ENCODE results near the gene CBL.

CBL gene

GRCh38 chr11:119168471-119169281 is 37.5 kb upstream of the CBL start, which contains the start of gene NLRX1:
TSS of gene NLRX1 (plus strand) at chr11:119168725. CDS start at chr11:119171404, 2,679 bp downstream.
- FAIRE-seq: peak; percentile 78
- peak; percentile 97 for DNase-seq (ENCODE audit: insufficient read length, low spot score)
- TF ChIP-seq POLR2A (IDR thresholded peaks at IDR 0.05; ENCODE audit: low read depth, low read length): peak; percentile 35; the same call in 1 of the 2 replicates
- TF ChIP-seq POU2F2 (IDR thresholded peaks at IDR 0.05; ENCODE audit: low read depth, low read length): no peak
- peak; percentile 18; the same call in 1 of the 2 replicates for TF ChIP-seq TAF1 (IDR thresholded peaks at IDR 0.05; ENCODE audit: low read depth, low read length)

- DNase-seq (ENCODE audit: insufficient read length, low spot score): peak; percentile 52
- no peak for TF ChIP-seq PAX5 (IDR thresholded peaks at IDR 0.05; ENCODE audit: insufficient read depth, low read length, severe bottlenecking)
- TF ChIP-seq TAF1 (IDR thresholded peaks at IDR 0.05; ENCODE audit: low read depth, low read length): no peak
- TF ChIP-seq POLR2A (IDR thresholded peaks at IDR 0.05; ENCODE audit: low read depth, low read length): no peak
- no peak for TF ChIP-seq SPI1 (IDR thresholded peaks at IDR 0.05; ENCODE audit: low read depth, low read length)
- no peak for TF ChIP-seq POLR2AphosphoS5 (IDR thresholded peaks at IDR 0.05; ENCODE audit: low read depth, low read length)
- TF ChIP-seq POU2F2 (IDR thresholded peaks at IDR 0.05; ENCODE audit: low read depth, low read length): no peak
- FAIRE-seq: no peak
Measured at GRCh38 chr11:119169282-119169719, 36.8 kb upstream of the CBL start.

DNA sequence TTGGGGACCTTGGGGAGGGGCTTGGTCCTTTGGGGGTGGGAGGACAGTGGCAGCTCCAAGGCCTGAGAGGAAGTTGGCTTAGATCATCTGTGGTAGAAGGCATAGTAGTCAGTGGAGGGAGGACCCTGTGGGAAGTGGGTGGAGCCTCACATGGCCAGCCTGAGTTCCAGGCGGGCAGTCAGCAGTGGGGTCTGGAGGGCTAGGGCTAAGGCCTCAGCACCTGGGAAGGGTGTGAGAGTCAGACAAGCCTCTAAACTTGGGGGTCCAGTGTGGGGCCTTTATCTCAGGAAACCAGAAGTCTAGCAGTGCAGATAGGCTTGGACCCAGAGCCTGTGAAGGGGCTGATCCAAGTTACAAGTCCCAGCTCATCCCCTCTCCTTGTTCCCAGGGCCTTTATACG is 33.6 kb upstream of the CBL start:
- no peak for FAIRE-seq
- TF ChIP-seq POLR2A (IDR thresholded peaks at IDR 0.05; ENCODE audit: low read depth, low read length) (no peak), SPI1 (IDR thresholded peaks at IDR 0.05; ENCODE audit: low read depth, low read length) (0 out of 2 replicates have a peak, but pooled peaks have one; percentile 4)
- DNase-seq (ENCODE audit: insufficient read length, low spot score): no peak

- FAIRE-seq: no peak
- no peak for DNase-seq (ENCODE audit: insufficient read length, low spot score)
- TF ChIP-seq PAX5 (IDR thresholded peaks at IDR 0.05; ENCODE audit: insufficient read depth, low read length, severe bottlenecking): no peak
Measured at GRCh38 chr11:119173453-119173852, 32.7 kb upstream of the CBL start.

- TF ChIP-seq TAF1 (IDR thresholded peaks at IDR 0.05; ENCODE audit: low read depth, low read length) (no peak), POU2F2 (IDR thresholded peaks at IDR 0.05; ENCODE audit: low read depth, low read length) (no peak), SPI1 (IDR thresholded peaks at IDR 0.05; ENCODE audit: low read depth, low read length) (no peak), POLR2A (IDR thresholded peaks at IDR 0.05; ENCODE audit: low read depth, low read length) (no peak), PAX5 (IDR thresholded peaks at IDR 0.05; ENCODE audit: insufficient read depth, low read length, severe bottlenecking) (no peak), POLR2AphosphoS5 (IDR thresholded peaks at IDR 0.05; ENCODE audit: low read depth, low read length) (no peak)
- FAIRE-seq: no peak
- no peak for DNase-seq (ENCODE audit: insufficient read length, low spot score)
Measured at GRCh38 chr11:119175493-119176077, 30.6 kb upstream of the CBL start.

GRCh38 chr11:119178166-119178680 is 27.9 kb upstream of the CBL start:
- DNase-seq (ENCODE audit: insufficient read length, low spot score) (no peak), FAIRE-seq (no peak)
- no peak for TF ChIP-seq SPI1 (IDR thresholded peaks at IDR 0.05; ENCODE audit: low read depth, low read length)
- TF ChIP-seq POU2F2 (IDR thresholded peaks at IDR 0.05; ENCODE audit: low read depth, low read length): no peak
- no peak for TF ChIP-seq POLR2AphosphoS5 (IDR thresholded peaks at IDR 0.05; ENCODE audit: low read depth, low read length)
- no peak for TF ChIP-seq TAF1 (IDR thresholded peaks at IDR 0.05; ENCODE audit: low read depth, low read length)
- no peak for TF ChIP-seq POLR2A (IDR thresholded peaks at IDR 0.05; ENCODE audit: low read depth, low read length)
- no peak for TF ChIP-seq PAX5 (IDR thresholded peaks at IDR 0.05; ENCODE audit: insufficient read depth, low read length, severe bottlenecking)

- FAIRE-seq (no peak), DNase-seq (ENCODE audit: insufficient read length, low spot score) (no peak)
- TF ChIP-seq SPI1 (IDR thresholded peaks at IDR 0.05; ENCODE audit: low read depth, low read length): no peak
- no peak for TF ChIP-seq PAX5 (IDR thresholded peaks at IDR 0.05; ENCODE audit: insufficient read depth, low read length, severe bottlenecking)
- no peak for TF ChIP-seq POU2F2 (IDR thresholded peaks at IDR 0.05; ENCODE audit: low read depth, low read length)
- TF ChIP-seq TAF1 (IDR thresholded peaks at IDR 0.05; ENCODE audit: low read depth, low read length): no peak
- no peak for TF ChIP-seq POLR2A (IDR thresholded peaks at IDR 0.05; ENCODE audit: low read depth, low read length)
- no peak for TF ChIP-seq POLR2AphosphoS5 (IDR thresholded peaks at IDR 0.05; ENCODE audit: low read depth, low read length)
Measured at GRCh38 chr11:119179342-119179741, 26.8 kb upstream of the CBL start.

GRCh38 chr11:119179983-119180382 is 26.2 kb upstream of the CBL start:
- no peak for DNase-seq (ENCODE audit: insufficient read length, low spot score)
- FAIRE-seq: no peak
- TF ChIP-seq POLR2A (IDR thresholded peaks at IDR 0.05; ENCODE audit: low read depth, low read length): no peak
- TF ChIP-seq POU2F2 (IDR thresholded peaks at IDR 0.05; ENCODE audit: low read depth, low read length): no peak
- no peak for TF ChIP-seq PAX5 (IDR thresholded peaks at IDR 0.05; ENCODE audit: insufficient read depth, low read length, severe bottlenecking)
- no peak for TF ChIP-seq POLR2AphosphoS5 (IDR thresholded peaks at IDR 0.05; ENCODE audit: low read depth, low read length)
- TF ChIP-seq TAF1 (IDR thresholded peaks at IDR 0.05; ENCODE audit: low read depth, low read length): no peak
- TF ChIP-seq SPI1 (IDR thresholded peaks at IDR 0.05; ENCODE audit: low read depth, low read length): no peak

GRCh38 chr11:119180729-119181676 is 25.1 kb upstream of the CBL start:
- DNase-seq (ENCODE audit: insufficient read length, low spot score) (no peak), FAIRE-seq (no peak)
- TF ChIP-seq POU2F2 (IDR thresholded peaks at IDR 0.05; ENCODE audit: low read depth, low read length) (no peak), PAX5 (IDR thresholded peaks at IDR 0.05; ENCODE audit: insufficient read depth, low read length, severe bottlenecking) (no peak), TAF1 (IDR thresholded peaks at IDR 0.05; ENCODE audit: low read depth, low read length) (no peak), SPI1 (IDR thresholded peaks at IDR 0.05; ENCODE audit: low read depth, low read length) (no peak), POLR2AphosphoS5 (IDR thresholded peaks at IDR 0.05; ENCODE audit: low read depth, low read length) (no peak), POLR2A (IDR thresholded peaks at IDR 0.05; ENCODE audit: low read depth, low read length) (no peak)

Data from GM12891 (cell line).